Transverse colon (tissue), 4 donors: ENCODE data around the gene C14orf180.

Source experiments
- EP300 ChIP-seq: sonication (generic); formaldehyde crosslinking; IDR thresholded peaks from one replicate; pipeline ENCODE4 v1.6.1; 2017; ENCODE audit warnings: antibody characterized with exemption, low read depth
- POLR2A ChIP-seq: fragments of 450-650 bp; IDR thresholded peaks from one replicate; pipeline ENCODE4 v1.6.1; 2016; ENCODE audit warnings: antibody characterized with exemption, mild to moderate bottlenecking, moderate library complexity
- POLR2AphosphoS5 ChIP-seq, 3 donors: sonication (generic); formaldehyde crosslinking; IDR thresholded peaks; one replicate each; pipeline ENCODE4 v1.6.1; 2016; ENCODE audit warnings: antibody characterized with exemption in 3 of 3
- TF ChIP-seq, protein P1 (sequence below), 5 experiments: fragments of 200-600 bp in 3 of 5; fragments of 450-650 bp in 2 of 5; sonication (generic) in 3 of 5; IDR thresholded peaks; 1 replicate in 2 of 5; 2 replicates in 3 of 5; pipeline ENCODE4 v1.5.1; 2016 to 2017; ENCODE audit warnings: antibody characterized with exemption in 5 of 5, inconsistent platforms in 3 of 5, mild to moderate bottlenecking in 2 of 5, moderate library complexity in 1 of 5

GRCh38 chr14:104593241-104593701 lies 13.7 kb downstream of the C14orf180 start:
- TF ChIP-seq, protein P1, sequence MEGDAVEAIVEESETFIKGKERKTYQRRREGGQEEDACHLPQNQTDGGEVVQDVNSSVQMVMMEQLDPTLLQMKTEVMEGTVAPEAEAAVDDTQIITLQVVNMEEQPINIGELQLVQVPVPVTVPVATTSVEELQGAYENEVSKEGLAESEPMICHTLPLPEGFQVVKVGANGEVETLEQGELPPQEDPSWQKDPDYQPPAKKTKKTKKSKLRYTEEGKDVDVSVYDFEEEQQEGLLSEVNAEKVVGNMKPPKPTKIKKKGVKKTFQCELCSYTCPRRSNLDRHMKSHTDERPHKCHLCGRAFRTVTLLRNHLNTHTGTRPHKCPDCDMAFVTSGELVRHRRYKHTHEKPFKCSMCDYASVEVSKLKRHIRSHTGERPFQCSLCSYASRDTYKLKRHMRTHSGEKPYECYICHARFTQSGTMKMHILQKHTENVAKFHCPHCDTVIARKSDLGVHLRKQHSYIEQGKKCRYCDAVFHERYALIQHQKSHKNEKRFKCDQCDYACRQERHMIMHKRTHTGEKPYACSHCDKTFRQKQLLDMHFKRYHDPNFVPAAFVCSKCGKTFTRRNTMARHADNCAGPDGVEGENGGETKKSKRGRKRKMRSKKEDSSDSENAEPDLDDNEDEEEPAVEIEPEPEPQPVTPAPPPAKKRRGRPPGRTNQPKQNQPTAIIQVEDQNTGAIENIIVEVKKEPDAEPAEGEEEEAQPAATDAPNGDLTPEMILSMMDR (IDR thresholded peaks at IDR 0.05): no peak
- TF ChIP-seq POLR2A (no peak), EP300 (no peak), POLR2AphosphoS5 (IDR thresholded peaks at IDR 0.05) (no peak)
